Progenitor cell of endocrine pancreas (in vitro differentiated cells): ENCODE data around the gene NRXN2. TPM values are rescaled to one million over a fixed set of nuclear protein-coding genes. Genes with fewer than 3 reads are reported as not detected.
"Not testable (repeated sequence)": the region's sequence is repeated elsewhere in the genome, so short reads cannot be mapped to it uniquely, and the experiment has no call there.

Experiments
- DNase-seq: peaks from one replicate; pipeline ENCODE4 v3.0.0; 2021; ENCODE audit warnings: low spot score; ENCODE audit not compliant: unreplicated experiment
- H3K27ac Mint-ChIP-seq: 2 replicates; pipeline ENCODE4 v1.8.0; 2021; ENCODE audit warnings: mild to moderate bottlenecking, moderate library complexity, mixed read lengths
- H3K27me3 Mint-ChIP-seq: 2 replicates; pipeline ENCODE4 v1.8.0; 2021; ENCODE audit warnings: mixed read lengths
- H3K36me3 Mint-ChIP-seq: 2 replicates; pipeline ENCODE4 v1.8.0; 2022; ENCODE audit warnings: mixed read lengths; ENCODE audit not compliant: insufficient read depth
- H3K4me1 Mint-ChIP-seq: 2 replicates; pipeline ENCODE4 v1.8.0; 2021; ENCODE audit warnings: low read depth, mixed read lengths
- H3K4me3 Mint-ChIP-seq: 2 replicates; pipeline ENCODE4 v1.8.0; 2021; ENCODE audit warnings: low read depth, mild to moderate bottlenecking, moderate library complexity, mixed read lengths
- H3K9me3 Mint-ChIP-seq: 2 replicates; pipeline ENCODE4 v1.8.0; 2021; ENCODE audit warnings: low read depth, mixed read lengths
- CTCF ChIP-seq: fragments of 200-600 bp; sonication (generic); IDR thresholded peaks from one replicate; pipeline ENCODE4 v1.5.0; 2021; ENCODE audit warnings: antibody characterized with exemption, mild to moderate bottlenecking; ENCODE audit not compliant: unreplicated experiment
- total RNA-seq: library from RNA; stranded (reverse); gene quantifications from 2 replicates; pipeline ENCODE4 v1.2.1, GENCODE V29; 2021

The NRXN2 gene
- total RNA-seq, 1 donor from 2014 or later = 0.17 TPM

GRCh38 chr11:64710418-64711137, 12.4 kb downstream of the NRXN2 start:
- no peak for DNase-seq
- peaks cover 69% of the 10 kb centered on the region for H3K27me3 Mint-ChIP-seq
- no peaks in the 10 kb centered on the region for H3K36me3 Mint-ChIP-seq
- H3K4me3 Mint-ChIP-seq = no peak overlapping the region
- no peak for TF ChIP-seq CTCF
- no peak overlapping the region for H3K27ac Mint-ChIP-seq
- H3K4me1 Mint-ChIP-seq = peaks cover 11% of the 10 kb centered on the region
- H3K9me3 Mint-ChIP-seq = no peaks in the 10 kb centered on the region

- TF ChIP-seq CTCF = no peak
- Mint-ChIP-seq H3K27me3 (peaks cover 58% of the 10 kb centered on the region), H3K4me3 (no peak overlapping the region), H3K27ac (peak overlapping the region; percentile 8), H3K4me1 (peaks cover 5% of the 10 kb centered on the region), H3K36me3 (peaks cover 1% of the 10 kb centered on the region), H3K9me3 (no peaks in the 10 kb centered on the region)
- no peak for DNase-seq
Observed at GRCh38 chr11:64705501-64705900, 17.5 kb downstream of the NRXN2 start.

- Mint-ChIP-seq H3K27me3 (peaks cover 52% of the 10 kb centered on the region), H3K9me3 (no peaks in the 10 kb centered on the region), H3K36me3 (peaks cover 1% of the 10 kb centered on the region), H3K27ac (no peak overlapping the region), H3K4me3 (no peak overlapping the region), H3K4me1 (peaks cover 5% of the 10 kb centered on the region)
- no peak for TF ChIP-seq CTCF
- DNase-seq = no peak
Observed at GRCh38 chr11:64703048-64703447, 19.9 kb downstream of the NRXN2 start.

GRCh38 chr11:64701956-64702355, 21.0 kb downstream of the NRXN2 start:
- H3K4me1 Mint-ChIP-seq, H3K36me3 Mint-ChIP-seq, H3K4me3 Mint-ChIP-seq, H3K9me3 Mint-ChIP-seq, H3K27ac Mint-ChIP-seq, DNase-seq: not testable (repeated sequence)
- H3K27me3 Mint-ChIP-seq = peaks cover 56% of the 10 kb centered on the region

GRCh38 chr11:64698427-64698826, 24.6 kb downstream of the NRXN2 start:
- TF ChIP-seq CTCF = no peak
- peaks cover 67% of the 10 kb centered on the region for H3K27me3 Mint-ChIP-seq
- no peaks in the 10 kb centered on the region for H3K4me1 Mint-ChIP-seq
- DNase-seq = no peak
- H3K27ac Mint-ChIP-seq = no peak overlapping the region
- no peaks in the 10 kb centered on the region for H3K9me3 Mint-ChIP-seq
- no peak overlapping the region for H3K4me3 Mint-ChIP-seq
- H3K36me3 Mint-ChIP-seq = peaks cover 1% of the 10 kb centered on the region
